Right cardiac atrium (tissue), 5 donors: Measurements from ENCODE around the gene ACACB. TPM values are rescaled to one million over a fixed set of nuclear protein-coding genes. Genes with fewer than 3 reads are reported as not detected.
A peak's percentile ranks its signal among the peaks of the same experiment; 100 is the strongest.

Source experiments
- ATAC-seq, 2 donors: fragments of 200-7000 bp; cut with Tn5 transposase; one replicate each; pipeline versions ENCODE4 v1.8.0 to v1.9.1; 2020; ENCODE audit warnings: moderate library complexity in 2 of 2, mild to moderate bottlenecking in 1 of 2
- DNase-seq, 3 donors: peaks; one replicate each; pipeline ENCODE4 v3.0.0-alpha.2; 2020
- H3K27ac ChIP-seq: one replicate; pipeline ENCODE4 v1.5.1; 2013; ENCODE audit warnings: mild to moderate bottlenecking, low read length, control low read depth, moderate library complexity
- H3K27me3 ChIP-seq: one replicate; pipeline ENCODE4 v1.6.1; 2013; ENCODE audit not compliant: control insufficient read depth, insufficient read depth
- H3K4me1 ChIP-seq: one replicate; pipeline ENCODE4 v1.6.1; 2013; ENCODE audit warnings: low read length; ENCODE audit not compliant: control insufficient read depth, insufficient read depth
- H3K4me3 ChIP-seq: one replicate; pipeline ENCODE4 v1.5.1; 2013; ENCODE audit warnings: low read length, control low read depth
- H3K9me3 ChIP-seq: one replicate; pipeline ENCODE4 v1.6.1; 2013; ENCODE audit warnings: low read length; ENCODE audit not compliant: control insufficient read depth
- WGBS: extraction: QIAGEN DNeasy Blood & Tissue Kit; methylation state at CpG from one replicate; pipeline ENCODE4 v1.1.7; 2013; 5-methylcytosine and 5-hydroxymethylcytosine counted together
- intact Hi-C, 4 donors: fragments of 100-400 bp; cut with DNase I; formaldehyde crosslinking; loops; one replicate each; pipeline versions ENCODE4 v1.11.0 to v1.14.0; 2022 to 2023
- polyA plus RNA-seq: library from polyadenylated mRNA; stranded (reverse); fragments of 200-250 nt; gene quantifications from one replicate; pipeline ENCODE4 v1.2.3, GENCODE V29; 2013
- total RNA-seq, 4 donors: library from RNA; stranded (reverse); fragmentation: NEBNext Ultra II Directional; extraction: Animal tissue kit (Norgen Biotek cat#: 25700); gene quantifications; one replicate each; pipeline ENCODE4 v1.2.1, GENCODE V29; 2021
- donor health status: healthy with polysubstance abuse.
- donor health status: DM: no; HTN: yes; CAD: no.
- donor health status: DM: no; HTN: no; CAD: no.
- donor health status: DM: no; HTN: yes; CAD: no; lungs with severe emphysema.
- donor health status: DM: yes; HTN: yes; CAD: no.

ACACB gene
- total and polyA plus RNA-seq, 5 donors: 87.1 to 128 (median 115) TPM

DNA sequence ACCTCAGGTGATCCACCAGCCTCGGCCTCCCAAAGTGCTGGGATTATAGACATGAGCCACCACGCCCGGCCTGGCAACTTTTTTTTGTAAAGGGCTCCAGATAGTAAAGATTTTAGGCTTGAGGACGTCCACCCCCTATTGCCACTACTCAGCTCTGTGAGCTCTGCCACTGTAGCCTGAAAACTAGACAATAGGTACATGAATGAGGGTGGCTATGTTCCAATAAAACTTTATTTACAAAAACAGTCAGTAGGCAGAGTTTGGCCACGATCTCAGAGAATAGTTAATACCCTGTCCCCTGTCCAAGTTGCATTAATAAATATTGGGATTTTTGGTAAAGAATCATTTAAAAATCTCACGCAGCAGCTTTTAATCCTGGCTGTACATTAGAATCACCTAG, 102.6 kb downstream of the ACACB start:
- ATAC-seq: no peak
- Histone ChIP-seq H3K9me3 (no peaks in the 10 kb centered on the region), H3K27me3 (no peaks in the 10 kb centered on the region), H3K4me3 (no peak overlapping the region), H3K27ac (no peak overlapping the region), H3K4me1 (no peaks in the 10 kb centered on the region)
- intact Hi-C loops: no loop called here
- WGBS: 95% methylated on average over 6 of the region's 6 CpGs
- no peak for DNase-seq

DNA sequence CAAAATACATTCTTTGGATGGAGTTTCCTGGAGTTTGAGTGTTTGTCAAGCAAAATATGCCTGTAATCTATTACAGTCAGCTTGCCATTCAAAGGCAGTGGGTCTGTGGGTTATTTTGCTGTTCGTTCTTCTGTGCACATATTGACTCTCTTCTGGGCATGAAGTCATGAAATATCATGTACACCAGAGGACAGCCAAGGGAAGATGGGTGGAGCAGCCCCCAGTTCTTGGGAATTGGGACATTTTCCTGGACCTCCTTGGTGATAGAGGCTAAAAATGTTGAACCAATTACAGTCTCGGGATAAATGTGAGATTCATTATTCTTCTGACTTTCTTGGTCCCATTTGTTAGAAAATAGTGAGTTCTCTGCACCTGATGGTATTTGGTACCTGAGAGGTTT, 103.6 kb downstream of the ACACB start:
- 69% methylated on average over 2 of the region's 2 CpGs for whole genome bisulfite sequencing
- ATAC-seq (peak in 1 of 2 donors; percentile 44), DNase-seq (no peak)
- Histone ChIP-seq H3K27me3 (no peaks in the 10 kb centered on the region), H3K4me3 (no peak overlapping the region), H3K9me3 (no peaks in the 10 kb centered on the region), H3K27ac (no peak overlapping the region), H3K4me1 (no peaks in the 10 kb centered on the region)
- intact Hi-C loops: no loop called here

DNA sequence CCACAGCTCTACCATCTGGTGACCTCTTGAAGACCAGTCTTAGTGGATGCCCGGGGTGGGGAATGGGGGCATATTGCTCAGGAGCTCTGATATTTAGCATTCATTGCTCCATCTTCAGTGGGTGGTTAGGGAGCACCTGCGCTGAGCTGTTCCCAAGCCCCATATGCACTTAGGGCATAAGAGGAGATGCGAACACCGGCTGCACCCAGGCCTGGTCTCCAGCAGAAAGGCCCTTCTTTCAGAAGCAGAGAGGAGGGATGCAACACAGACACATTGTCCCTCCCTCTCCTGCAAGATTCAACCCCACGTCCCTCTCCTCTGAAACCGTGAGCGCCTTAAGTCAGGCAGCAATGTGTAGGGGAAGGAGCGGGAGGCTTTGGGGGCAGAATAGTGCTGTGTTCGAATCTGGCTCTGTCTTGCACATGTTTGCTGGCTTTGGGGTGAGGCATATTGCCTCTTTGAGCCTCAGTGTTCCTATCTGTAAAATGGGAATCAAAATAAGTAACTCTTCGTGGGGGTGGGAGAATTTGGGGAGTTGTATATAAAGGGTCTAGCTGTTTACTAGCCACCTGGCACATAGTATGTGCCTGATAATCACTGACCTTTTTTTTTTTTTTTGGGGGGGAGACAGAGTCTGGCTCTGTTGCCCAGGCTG, 105.0 kb downstream of the ACACB start:
- no peaks in the 10 kb centered on the region for H3K9me3 ChIP-seq
- DNase-seq (no peak), ATAC-seq (no peak)
- intact Hi-C loops: no loop called here
- no peaks in the 10 kb centered on the region for H3K27me3 ChIP-seq
- H3K27ac ChIP-seq: no peak overlapping the region
- H3K4me3 ChIP-seq: no peak overlapping the region
- WGBS: 95% methylated on average over 10 of the region's 10 CpGs
- H3K4me1 ChIP-seq: no peaks in the 10 kb centered on the region

DNA sequence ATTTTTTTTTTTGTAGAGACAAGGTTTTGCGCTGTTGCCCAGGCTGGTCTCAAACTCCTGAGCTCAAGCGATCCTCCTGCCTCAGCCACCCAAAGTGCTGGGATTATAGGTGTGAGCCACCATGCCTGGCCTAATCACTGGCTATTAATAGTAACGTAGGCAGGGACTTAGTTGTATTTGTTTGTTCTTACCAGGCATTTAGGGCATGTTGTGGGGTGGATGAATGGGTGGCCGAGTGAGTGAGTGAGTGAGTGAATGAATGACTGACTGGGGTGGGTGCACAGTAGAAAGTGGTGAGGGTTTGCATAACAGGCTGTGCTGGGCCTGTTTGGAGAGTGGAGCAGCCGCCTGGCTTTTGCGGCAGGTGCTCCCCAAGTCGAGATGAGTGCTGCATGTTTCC, 105.7 kb downstream of the ACACB start:
- 76% methylated on average over 7 of the region's 7 CpGs for WGBS
- no peaks in the 10 kb centered on the region for H3K27me3 ChIP-seq
- ATAC-seq: no peak
- H3K27ac ChIP-seq: no peak overlapping the region
- H3K4me3 ChIP-seq: no peak overlapping the region
- no peaks in the 10 kb centered on the region for H3K4me1 ChIP-seq
- DNase-seq: no peak
- intact Hi-C loops: no loop called here
- no peaks in the 10 kb centered on the region for H3K9me3 ChIP-seq

DNA sequence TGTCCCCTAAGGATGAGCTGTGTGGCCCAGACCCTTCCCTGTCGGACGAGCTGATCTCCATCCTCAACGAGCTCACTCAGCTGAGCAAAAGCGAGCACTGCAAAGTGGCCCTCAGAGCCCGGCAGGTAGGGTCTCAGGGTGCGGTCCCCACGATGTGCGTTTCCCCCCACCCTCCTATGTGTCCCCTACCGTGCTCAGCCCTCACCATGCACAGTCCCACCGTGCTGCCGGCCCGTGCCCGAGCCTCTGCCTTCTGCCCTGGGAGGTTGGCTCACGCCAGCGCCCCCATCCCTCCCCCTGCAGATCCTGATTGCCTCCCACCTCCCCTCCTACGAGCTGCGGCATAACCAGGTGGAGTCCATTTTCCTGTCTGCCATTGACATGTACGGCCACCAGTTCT, 106.1 kb downstream of the ACACB start:
- Histone ChIP-seq H3K27me3 (no peaks in the 10 kb centered on the region), H3K9me3 (no peaks in the 10 kb centered on the region), H3K4me3 (no peak overlapping the region), H3K27ac (no peak overlapping the region), H3K4me1 (no peaks in the 10 kb centered on the region)
- intact Hi-C loops: no loop called here
- ATAC-seq (peak; percentile 20 to 23), DNase-seq (no peak)
- 86% methylated on average over 18 of the region's 18 CpGs for WGBS

DNA sequence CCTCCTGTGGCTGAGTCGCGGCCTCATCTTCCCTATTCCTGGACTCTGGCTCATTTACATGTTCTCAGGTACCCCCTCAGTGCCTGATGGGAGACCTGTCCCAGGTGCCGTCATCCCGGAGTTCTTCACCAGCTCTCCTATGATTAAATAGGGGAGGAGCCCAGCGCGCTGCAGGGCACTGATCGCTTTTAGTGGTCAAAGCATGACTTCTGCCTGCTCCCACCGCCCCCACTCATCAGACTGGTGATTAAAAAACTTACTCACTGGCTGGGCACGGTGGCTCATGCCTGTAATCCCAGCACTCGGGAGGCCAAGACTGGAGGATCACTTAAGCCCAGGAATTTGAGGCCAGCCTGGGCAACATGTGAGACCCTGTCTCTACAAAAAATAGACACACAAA, 106.8 kb downstream of the ACACB start:
- H3K27ac ChIP-seq: no peak overlapping the region
- WGBS: 94% methylated on average over 10 of the region's 10 CpGs
- intact Hi-C loops: no loop called here

DNA sequence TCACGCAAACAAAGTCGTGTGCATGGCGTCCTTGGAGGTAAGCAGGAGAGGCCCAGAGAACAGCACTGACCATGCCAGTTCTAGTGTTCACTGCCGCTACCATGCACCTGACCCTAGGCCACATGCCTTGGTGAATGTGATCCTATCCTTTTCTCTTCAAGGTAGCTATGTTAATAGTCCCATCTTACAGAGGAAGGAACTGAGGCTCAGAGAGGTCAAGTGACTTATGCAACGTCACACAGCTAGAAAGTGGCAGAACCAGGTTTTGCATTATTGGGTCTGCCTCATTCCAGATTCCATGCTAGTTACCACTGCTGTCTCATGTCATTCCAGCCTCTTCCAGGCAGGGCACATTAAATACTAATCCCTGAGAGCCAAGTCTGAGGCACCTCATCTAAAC, 107.5 kb downstream of the ACACB start:
- 96% methylated on average over 5 of the region's 5 CpGs for WGBS
- H3K4me1 ChIP-seq: no peaks in the 10 kb centered on the region
- intact Hi-C loops: no loop called here

More for the DNA sequence above, 106.8 kb downstream of the ACACB start:
- Histone ChIP-seq H3K9me3 (no peaks in the 10 kb centered on the region), H3K4me1 (no peaks in the 10 kb centered on the region), H3K4me3 (no peak overlapping the region), H3K27me3 (no peaks in the 10 kb centered on the region)
- ATAC-seq: no peak
- DNase-seq: no peak

DNA sequence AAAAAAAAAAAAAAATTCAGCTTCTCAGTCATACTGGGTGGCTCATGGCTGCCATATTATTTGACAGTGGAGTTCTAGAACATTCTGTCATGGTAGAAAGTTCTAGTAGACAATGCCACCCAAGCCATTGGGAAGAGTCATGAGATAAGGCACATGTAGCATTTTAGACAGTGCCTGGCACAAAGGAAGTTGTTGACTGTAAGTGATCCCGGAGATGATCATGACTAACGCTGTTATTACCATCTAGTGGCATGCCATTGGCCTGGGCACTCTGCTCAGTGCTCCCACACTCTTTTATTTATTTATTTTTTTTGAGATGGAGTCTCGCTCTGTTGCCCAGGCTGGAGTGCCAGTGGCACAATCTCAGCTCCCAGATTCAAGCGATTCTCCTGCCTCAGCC, 112.3 kb downstream of the ACACB start:
- intact Hi-C loops: no loop called here
- no peak overlapping the region for H3K27ac ChIP-seq
- H3K4me1 ChIP-seq: peaks cover 2% of the 10 kb centered on the region
- ATAC-seq (no peak), DNase-seq (no peak)
- no peak overlapping the region for H3K4me3 ChIP-seq
- no peaks in the 10 kb centered on the region for H3K27me3 ChIP-seq
- no peaks in the 10 kb centered on the region for H3K9me3 ChIP-seq
- WGBS: 93% methylated on average over 4 of the region's 4 CpGs

More for the DNA sequence above, 107.5 kb downstream of the ACACB start:
- H3K27ac ChIP-seq: no peak overlapping the region
- no peak for ATAC-seq
- no peak for DNase-seq
- no peaks in the 10 kb centered on the region for H3K9me3 ChIP-seq
- no peaks in the 10 kb centered on the region for H3K27me3 ChIP-seq
- no peak overlapping the region for H3K4me3 ChIP-seq

DNA sequence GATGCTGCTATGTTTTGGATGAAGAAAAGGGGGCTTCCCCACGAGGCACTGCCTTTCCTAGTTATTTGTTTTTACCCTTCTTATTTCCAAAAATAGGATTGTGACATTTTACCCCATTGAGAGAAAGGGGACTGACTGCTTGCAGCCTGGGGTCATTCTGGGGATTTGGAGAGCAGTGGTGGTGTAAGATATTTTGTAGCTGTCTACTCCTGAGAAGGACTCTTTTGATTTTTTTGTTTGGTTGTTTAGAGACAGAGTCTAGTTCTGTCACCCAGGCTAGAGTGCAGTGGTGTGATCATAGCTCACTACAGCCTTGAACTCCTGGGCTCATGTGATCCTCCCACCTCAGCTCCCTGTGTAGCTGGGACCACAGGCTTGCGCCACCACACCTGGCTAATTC, 113.8 kb downstream of the ACACB start:
- ATAC-seq (no peak), DNase-seq (no peak)
- intact Hi-C loops: loop anchor here in 2 of 4 donors (10.0 kb wide), 1 partner anchor 45 kb away; no protein-coding TSS in a partner anchor
- Histone ChIP-seq H3K4me1 (peaks cover 2% of the 10 kb centered on the region), H3K4me3 (no peak overlapping the region), H3K27me3 (no peaks in the 10 kb centered on the region), H3K9me3 (no peaks in the 10 kb centered on the region), H3K27ac (no peak overlapping the region)
- 73% methylated on average over 2 of the region's 2 CpGs for WGBS

DNA sequence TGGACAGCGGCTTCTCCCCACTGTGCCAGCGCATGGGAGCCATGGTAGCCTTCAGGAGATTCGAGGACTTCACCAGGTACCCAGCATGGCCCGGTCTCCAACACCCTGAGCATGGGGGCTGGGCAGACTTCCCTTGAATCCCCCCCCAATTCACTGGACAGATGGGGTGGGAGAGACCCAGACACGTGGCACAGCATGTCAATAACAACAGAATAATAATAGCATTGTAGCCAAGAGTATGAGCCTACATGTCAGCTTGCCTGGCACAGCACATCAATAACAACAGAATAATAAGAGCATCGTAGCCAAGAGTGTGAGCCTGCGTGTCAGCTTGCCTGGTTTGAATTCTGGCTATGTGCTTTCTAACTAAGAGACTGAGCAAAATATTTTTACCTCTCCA, 116.3 kb downstream of the ACACB start:
- no peaks in the 10 kb centered on the region for H3K9me3 ChIP-seq
- intact Hi-C loops: loop anchor here in 2 of 4 donors (10.0 kb wide), 1 partner anchor 48 kb away; no protein-coding TSS in a partner anchor
- peaks cover 2% of the 10 kb centered on the region for H3K4me1 ChIP-seq
- H3K27me3 ChIP-seq: no peaks in the 10 kb centered on the region
- H3K4me3 ChIP-seq: no peak overlapping the region
- H3K27ac ChIP-seq: no peak overlapping the region
- DNase-seq (no peak), ATAC-seq (no peak)
- WGBS: 88% methylated on average over 7 of the region's 7 CpGs

DNA sequence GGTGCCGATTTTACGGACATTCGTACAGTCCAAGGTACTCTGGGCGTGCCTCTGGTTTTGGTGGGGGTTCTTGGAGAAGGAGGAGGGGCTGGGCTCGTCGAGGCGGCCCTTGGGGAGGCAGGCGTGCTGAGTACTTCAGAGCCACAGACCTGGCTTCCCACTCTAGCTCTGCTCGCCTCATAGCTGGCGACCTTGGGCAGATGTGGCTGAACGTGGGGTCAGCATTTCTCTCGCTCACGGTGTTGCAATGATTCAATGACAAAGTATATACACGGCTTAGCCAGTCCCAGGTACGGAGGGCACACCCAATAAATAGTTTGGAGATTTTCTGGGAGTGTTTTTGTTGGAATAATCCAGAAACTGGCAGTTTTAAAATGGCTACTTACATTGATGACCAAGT, 117.6 kb downstream of the ACACB start:
- ATAC-seq (no peak), DNase-seq (no peak)
- Histone ChIP-seq H3K27me3 (no peaks in the 10 kb centered on the region), H3K9me3 (no peaks in the 10 kb centered on the region), H3K4me3 (no peak overlapping the region), H3K27ac (no peak overlapping the region), H3K4me1 (peaks cover 2% of the 10 kb centered on the region)
- intact Hi-C loops: loop anchor here in 2 of 4 donors (10.0 kb wide), 1 partner anchor 49 kb away; no protein-coding TSS in a partner anchor
- WGBS: 87% methylated on average over 15 of the region's 15 CpGs

DNA sequence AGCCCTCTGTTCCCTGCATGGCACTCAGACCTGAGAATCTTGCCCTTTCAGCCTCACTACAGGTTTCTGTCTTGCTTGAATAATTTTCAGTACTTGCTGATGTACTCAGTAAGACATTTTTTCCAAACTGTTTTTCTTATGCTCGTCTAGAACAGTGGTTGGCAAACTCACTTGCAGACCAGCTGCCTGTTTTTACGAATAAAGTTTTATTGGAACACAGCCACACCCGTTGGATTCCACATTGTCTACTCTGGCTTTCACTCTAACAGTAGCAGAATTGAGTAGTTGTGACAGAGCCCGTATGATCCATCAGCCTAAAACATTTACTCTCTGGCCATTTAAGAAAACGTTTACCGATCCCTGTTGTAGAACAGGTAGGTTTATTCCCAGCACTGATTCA, 119.9 kb downstream of the ACACB start:
- Histone ChIP-seq H3K27me3 (no peaks in the 10 kb centered on the region), H3K27ac (no peak overlapping the region), H3K9me3 (no peaks in the 10 kb centered on the region), H3K4me1 (no peaks in the 10 kb centered on the region), H3K4me3 (no peak overlapping the region)
- 83% methylated on average over 6 of the region's 6 CpGs for WGBS
- ATAC-seq (no peak), DNase-seq (no peak)
- intact Hi-C loops: loop anchor here in 2 of 4 donors (10.0 kb wide), 1 partner anchor 51 kb away; no protein-coding TSS in a partner anchor
